H9 (cell line): Measurements from ENCODE around the gene WASF3. TPM values are rescaled to one million over a fixed set of nuclear protein-coding genes. Genes with fewer than 3 reads are reported as not detected.

ENCODE experiments used
- DNase-seq: peaks from one replicate; pipeline ENCODE4 v3.0.0-alpha.2; 2017
- H2AFZ ChIP-seq: one replicate; pipeline ENCODE4 v1.6.1; 2013; ENCODE audit warnings: mild to moderate bottlenecking, low read length, control low read depth, moderate library complexity
- H2AK5ac ChIP-seq: 2 replicates; pipeline ENCODE4 v1.6.1; 2013; ENCODE audit warnings: low read length, control low read depth, mixed read lengths; ENCODE audit not compliant: insufficient read length
- H2BK120ac ChIP-seq: one replicate; pipeline ENCODE4 v1.6.1; 2013; ENCODE audit warnings: low read depth, mild to moderate bottlenecking, low read length, control low read depth, inconsistent platforms; ENCODE audit not compliant: poor library complexity, severe bottlenecking
- H2BK12ac ChIP-seq: 2 replicates; pipeline ENCODE4 v1.6.1; 2013; ENCODE audit warnings: low read length, control low read depth, mixed read lengths, low read depth; ENCODE audit not compliant: insufficient read length
- H2BK15ac ChIP-seq: 2 replicates; pipeline ENCODE4 v1.6.1; 2013; ENCODE audit warnings: low read depth, low read length, control low read depth
- H2BK20ac ChIP-seq: one replicate; pipeline ENCODE4 v1.6.1; 2013; ENCODE audit warnings: low read depth, mild to moderate bottlenecking, low read length, control low read depth, inconsistent platforms; ENCODE audit not compliant: poor library complexity, severe bottlenecking
- H2BK5ac ChIP-seq: 2 replicates; pipeline ENCODE4 v1.6.1; 2013; ENCODE audit warnings: low read length, control low read depth, mixed read lengths; ENCODE audit not compliant: insufficient read length
- H3K14ac ChIP-seq: 2 replicates; pipeline ENCODE4 v1.6.1; 2013; ENCODE audit warnings: low read length, control low read depth; ENCODE audit not compliant: insufficient read depth
- H3K18ac ChIP-seq: 2 replicates; pipeline ENCODE4 v1.6.1; 2013; ENCODE audit warnings: low read depth, mild to moderate bottlenecking, mixed read lengths, low read length, control low read depth; ENCODE audit not compliant: insufficient read length
- H3K23ac ChIP-seq: 2 replicates; pipeline ENCODE4 v1.6.1; 2013; ENCODE audit warnings: low read length, control low read depth, mixed read lengths, low read depth; ENCODE audit not compliant: insufficient read length
- H3K23me2 ChIP-seq: 2 replicates; pipeline ENCODE4 v1.6.1; 2013; ENCODE audit warnings: low read depth, mild to moderate bottlenecking, mixed read lengths, low read length, control low read depth; ENCODE audit not compliant: insufficient read length, poor library complexity, severe bottlenecking
- H3K27ac ChIP-seq: 2 replicates; pipeline ENCODE4 v1.5.1; 2013; ENCODE audit warnings: low read length, control low read depth, mixed read lengths, low read depth; ENCODE audit not compliant: insufficient read length
- H3K27me3 ChIP-seq: 2 replicates; pipeline ENCODE4 v1.6.1; 2013; ENCODE audit warnings: low read length, control low read depth, inconsistent platforms; ENCODE audit not compliant: insufficient read depth
- H3K4ac ChIP-seq: 2 replicates; pipeline ENCODE4 v1.6.1; 2013; ENCODE audit warnings: low read depth, mild to moderate bottlenecking, control low read depth, inconsistent platforms, low read length, moderate library complexity
- H3K4me1 ChIP-seq: 2 replicates; pipeline ENCODE4 v1.6.1; 2013; ENCODE audit warnings: low read length, control low read depth, inconsistent platforms; ENCODE audit not compliant: insufficient read depth
- H3K4me2 ChIP-seq: 2 replicates; pipeline ENCODE4 v1.6.1; 2013; ENCODE audit warnings: low read length, control low read depth, mixed read lengths; ENCODE audit not compliant: insufficient read length, insufficient read depth
- H3K56ac ChIP-seq: 2 replicates; pipeline ENCODE4 v1.6.1; 2013; ENCODE audit warnings: low read depth, mild to moderate bottlenecking, mixed read lengths, low read length, control low read depth; ENCODE audit not compliant: insufficient read length
- H3K79me1 ChIP-seq: 2 replicates; pipeline ENCODE4 v1.6.1; 2013; ENCODE audit warnings: low read depth, mild to moderate bottlenecking, moderate library complexity, low read length, control low read depth, inconsistent platforms; ENCODE audit not compliant: insufficient read depth, poor library complexity, severe bottlenecking
- H3K79me2 ChIP-seq: 2 replicates; pipeline ENCODE4 v1.6.1; 2013; ENCODE audit warnings: low read length, control low read depth, inconsistent platforms; ENCODE audit not compliant: insufficient read depth
- H3K9ac ChIP-seq: 2 replicates; pipeline ENCODE4 v1.6.1; 2013; ENCODE audit warnings: low read length, control low read depth, mixed read lengths; ENCODE audit not compliant: insufficient read length; ENCODE audit errors: extremely low read depth
- H3K9me3 ChIP-seq: one replicate; pipeline ENCODE4 v1.6.1; 2013; ENCODE audit warnings: low read depth, low read length, inconsistent platforms; ENCODE audit not compliant: control insufficient read depth
- H3T11ph ChIP-seq: one replicate; pipeline ENCODE4 v1.6.1; 2013; ENCODE audit warnings: mild to moderate bottlenecking, low read length, control low read depth, inconsistent platforms
- H4K20me1 ChIP-seq: one replicate; pipeline ENCODE4 v1.6.1; 2013; ENCODE audit not compliant: control insufficient read depth, insufficient read length, insufficient read depth
- H4K5ac ChIP-seq: 2 replicates; pipeline ENCODE4 v1.6.1; 2013; ENCODE audit warnings: low read depth, mild to moderate bottlenecking, mixed read lengths, low read length, control low read depth; ENCODE audit not compliant: insufficient read length
- H4K8ac ChIP-seq: replicated peaks from 2 replicates; pipeline ENCODE4 v1.6.1; 2013; ENCODE audit warnings: low read length, control low read depth, mixed read lengths, low read depth; ENCODE audit not compliant: insufficient read length
- H4K91ac ChIP-seq: 2 replicates; pipeline ENCODE4 v1.6.1; 2013; ENCODE audit warnings: low read depth, mild to moderate bottlenecking, moderate library complexity, mixed read lengths, low read length, control low read depth; ENCODE audit not compliant: insufficient read length
- H3K27ac Mint-ChIP-seq, 3 experiments: 2 replicates in 2 of 3; 3 replicates in 1 of 3; pipeline ENCODE4 v1.8.0; 2020 to 2021; ENCODE audit warnings: mixed read lengths in 3 of 3, mild to moderate bottlenecking in 1 of 3, moderate library complexity in 1 of 3
- H3K27me3 Mint-ChIP-seq: 2 replicates; pipeline ENCODE4 v1.8.0; 2021; ENCODE audit warnings: low read depth, mild to moderate bottlenecking, moderate library complexity, mixed read lengths
- H3K36me3 Mint-ChIP-seq, 3 experiments: 2 replicates in 2 of 3; 3 replicates in 1 of 3; pipeline ENCODE4 v1.8.0; 2020 to 2021; ENCODE audit warnings: low read depth in 3 of 3, mixed read lengths in 3 of 3; ENCODE audit not compliant: insufficient read depth in 1 of 3
- H3K4me1 Mint-ChIP-seq, 2 experiments: 2 replicates each; pipeline ENCODE4 v1.8.0; 2020; ENCODE audit warnings: mixed read lengths in 2 of 2
- H3K4me3 Mint-ChIP-seq, 2 experiments: 2 replicates in 1 of 2; 3 replicates in 1 of 2; pipeline ENCODE4 v1.8.0; 2020 to 2021; ENCODE audit warnings: mild to moderate bottlenecking in 2 of 2, mixed read lengths in 2 of 2, moderate library complexity in 1 of 2
- H3K9me3 Mint-ChIP-seq, 2 experiments: 2 replicates in 1 of 2; 3 replicates in 1 of 2; pipeline ENCODE4 v1.8.0; 2020; ENCODE audit warnings: mild to moderate bottlenecking in 2 of 2, mixed read lengths in 2 of 2, moderate library complexity in 1 of 2
- CTCF ChIP-seq: fragments of 200-600 bp; sonication (generic); conservative IDR thresholded peaks from 3 replicates; pipeline ENCODE4 v1.8.0; 2021; ENCODE audit warnings: antibody characterized with exemption, mild to moderate bottlenecking
- WGBS: extraction: QIAGEN DNeasy Blood & Tissue Kit; methylation state at CpG from one replicate; pipeline ENCODE4 v1.1.7; 2013; ENCODE audit warnings: missing lambda C conversion rate, low lambda C conversion rate, mixed read lengths; ENCODE audit not compliant: insufficient read length; ENCODE audit errors: extremely low coverage; 5-methylcytosine and 5-hydroxymethylcytosine counted together
- total RNA-seq: library from RNA; stranded (reverse); gene quantifications from 2 replicates; pipeline ENCODE4 v1.2.1, GENCODE V29; 2021

The WASF3 gene
- total RNA-seq, 1 experiment from 2014 or later, result 22.2 TPM

GRCh38 chr13:26561067-26561466, 3.6 kb downstream of the WASF3 start:
- no peak overlapping the region for H3K18ac ChIP-seq
- H3K4me3 Mint-ChIP-seq, result no peak overlapping the region

More at GRCh38 chr13:26561067-26561466, 3.6 kb downstream of the WASF3 start:
- no peak for DNase-seq
- H2AFZ ChIP-seq, result no peak overlapping the region
- no peak overlapping the region for H3K14ac ChIP-seq
- no peak overlapping the region for H2BK15ac ChIP-seq
- Mint-ChIP-seq H3K4me1 (peaks cover 16 to 17% of the 10 kb centered on the region in 2 experiments), H3K9me3 (no peaks in the 10 kb centered on the region; a peak in 1 of 5 replicates), H3K36me3 (peaks cover 0 to 4% (median 0%) of the 10 kb centered on the region in 3 experiments; a peak in 2 of 7 replicates), H3K27me3 (peaks cover 26% of the 10 kb centered on the region), H3K27ac (no peak overlapping the region)
- H3K79me2 ChIP-seq, result peaks cover 10% of the 10 kb centered on the region; the same call in 1 of the 2 replicates
- no peak overlapping the region for H3K4ac ChIP-seq
- H4K5ac ChIP-seq, result no peak overlapping the region
- H2BK5ac ChIP-seq, result no peak overlapping the region
- no peak overlapping the region for H2AK5ac ChIP-seq
- H3K23me2 ChIP-seq, result peaks cover 3% of the 10 kb centered on the region
- WGBS, result no CpG with 5 or more reads among the region's 3 CpGs
- H3K23ac ChIP-seq, result no peak overlapping the region
- no peaks in the 10 kb centered on the region for H3K27me3 ChIP-seq
- no peak overlapping the region for H2BK20ac ChIP-seq
- H3K9me3 ChIP-seq, result no peaks in the 10 kb centered on the region
- H2BK12ac ChIP-seq, result no peak overlapping the region
- TF ChIP-seq CTCF, result no peak
- H4K8ac ChIP-seq, result no peak overlapping the region
- H3K4me1 ChIP-seq, result peaks cover 5% of the 10 kb centered on the region; the same call in 1 of the 2 replicates
- no peak overlapping the region for H3K9ac ChIP-seq
- H4K20me1 ChIP-seq, result no peaks in the 10 kb centered on the region
- H2BK120ac ChIP-seq, result no peak overlapping the region
- peaks cover 5% of the 10 kb centered on the region for H3K79me1 ChIP-seq
- H3K56ac ChIP-seq, result no peak overlapping the region
- no peak overlapping the region for H3K27ac ChIP-seq
- no peak overlapping the region for H4K91ac ChIP-seq
- H3T11ph ChIP-seq, result no peak overlapping the region
- H3K4me2 ChIP-seq, result no peak overlapping the region
